ENCODE data around the gene TCHH.
A peak's percentile ranks its signal among the peaks of the same experiment; 100 is the strongest.
"Not testable (repeated sequence)": the region's sequence is repeated elsewhere in the genome, so short reads cannot be mapped to it uniquely, and the experiment has no call there.

Gene TCHH
- long read RNA-seq, donor 1, result 0 reads
- long read RNA-seq, donor 2, result 0 reads
- long read RNA-seq, donor 3, result 0 reads
- long read RNA-seq, donor 4, result 0 reads
- long read RNA-seq, donor 5, result 0 reads
- long read RNA-seq, donor 6, result 0 reads
- long read RNA-seq, donor 7, result 0 reads
- long read RNA-seq, donor 8, result 0 reads

- DNase-seq, result no peak
Measured at GRCh38 chr1:152115344-152115743, at the start of gene TCHH. Gene TCHH, minus strand, starts transcription at chr1:152115444. Its CDS starts 1,364 bp downstream, at chr1:152114080.

GRCh38 chr1:152164517-152165136 is 49.4 kb upstream of the TCHH start:
- DNase-seq, result no peak

GRCh38 chr1:152162792-152163463 is 47.7 kb upstream of the TCHH start:
- DNase-seq, result no peak

- no peak for DNase-seq
Measured at GRCh38 chr1:152160576-152160975, 45.3 kb upstream of the TCHH start.

- DNase-seq, result no peak
Measured at GRCh38 chr1:152159144-152159543, 43.9 kb upstream of the TCHH start, which contains the start of gene RPTN. Gene RPTN, minus strand, starts transcription at chr1:152159228. Its CDS starts 1,339 bp downstream, at chr1:152157889.

GRCh38 chr1:152153996-152154395 is 38.8 kb upstream of the TCHH start:
- no peak for DNase-seq

- DNase-seq, result no peak
Measured at GRCh38 chr1:152151646-152152045, 36.4 kb upstream of the TCHH start.

- no peak for DNase-seq
Measured at GRCh38 chr1:152148981-152149380, 33.7 kb upstream of the TCHH start.

GRCh38 chr1:152148051-152148450 is 32.8 kb upstream of the TCHH start:
- no peak for DNase-seq

GRCh38 chr1:152145769-152146168 is 30.5 kb upstream of the TCHH start:
- no peak for DNase-seq

GRCh38 chr1:152144674-152145183 is 29.5 kb upstream of the TCHH start:
- DNase-seq, result not testable (repeated sequence)

- no peak for DNase-seq
Measured at GRCh38 chr1:152143150-152143887, 28.1 kb upstream of the TCHH start.

GRCh38 chr1:152141971-152142584 is 26.8 kb upstream of the TCHH start:
- DNase-seq, result peak; percentile 20

GRCh38 chr1:152137215-152137614 is 22.0 kb upstream of the TCHH start:
- no peak for DNase-seq

GRCh38 chr1:152130186-152130585 is 14.9 kb upstream of the TCHH start:
- DNase-seq, result no peak

- DNase-seq, result no peak
Measured at GRCh38 chr1:152127673-152128072, 12.4 kb upstream of the TCHH start.

GRCh38 chr1:152125834-152126443 is 10.7 kb upstream of the TCHH start:
- no peak for DNase-seq

GRCh38 chr1:152118915-152119314 is 3.7 kb upstream of the TCHH start:
- no peak for DNase-seq

GRCh38 chr1:152112885-152113432 is 2.3 kb downstream of the TCHH start:
- DNase-seq, result no peak

- peak; percentile 51 for DNase-seq
Measured at GRCh38 chr1:152112101-152112884, 3.0 kb downstream of the TCHH start.

- DNase-seq, result no peak
Measured at GRCh38 chr1:152111515-152111968, 3.7 kb downstream of the TCHH start.

All from right kidney (tissue), 9 donors.